NCI-H2227 (cell line): ENCODE results near the gene OVOL1.
"Not testable (repeated sequence)": the region's sequence is repeated elsewhere in the genome, so short reads cannot be mapped to it uniquely, and the experiment has no call there.

Experiments
- DNase-seq: peaks from one replicate; lab custom pipeline; 2025; ENCODE audit not compliant: unreplicated experiment; lab: John Stamatoyannopoulos, UW

OVOL1 gene

GRCh38 chr11:65814131-65814985 lies 27.5 kb downstream of the OVOL1 start:
- DNase-seq = no peak

- no peak for DNase-seq
Observed at GRCh38 chr11:65814986-65815565, 28.2 kb downstream of the OVOL1 start.

- DNase-seq = no peak
Observed at GRCh38 chr11:65816696-65817095, 29.8 kb downstream of the OVOL1 start.

GRCh38 chr11:65817312-65817834 lies 30.5 kb downstream of the OVOL1 start:
- peak; percentile 45 for DNase-seq

GRCh38 chr11:65817835-65818680 lies 31.2 kb downstream of the OVOL1 start:
- peak; percentile 95 for DNase-seq

GRCh38 chr11:65821107-65821506 lies 34.2 kb downstream of the OVOL1 start:
- DNase-seq = peak; percentile 48

- no peak for DNase-seq
Observed at GRCh38 chr11:65822776-65823528, 36.1 kb downstream of the OVOL1 start.

- peak; percentile 42 for DNase-seq
Observed at GRCh38 chr11:65826984-65827735, 40.3 kb downstream of the OVOL1 start.

- no peak for DNase-seq
Observed at GRCh38 chr11:65829459-65829858, 42.6 kb downstream of the OVOL1 start.

GRCh38 chr11:65832231-65832630 lies 45.4 kb downstream of the OVOL1 start:
- DNase-seq = not testable (repeated sequence)

- peak; percentile 97 for DNase-seq
Observed at GRCh38 chr11:65833297-65834030, 46.6 kb downstream of the OVOL1 start, which contains the start of gene SNX32. TSS of gene SNX32 (plus strand) at chr11:65833963. CDS start at chr11:65834066, 103 bp downstream.

GRCh38 chr11:65834202-65834601 lies 47.3 kb downstream of the OVOL1 start:
- DNase-seq = no peak

- DNase-seq = no peak
Observed at GRCh38 chr11:65842144-65842543, 55.3 kb downstream of the OVOL1 start.

GRCh38 chr11:65843811-65844210 lies 56.9 kb downstream of the OVOL1 start:
- DNase-seq = no peak

GRCh38 chr11:65844231-65844872 lies 57.5 kb downstream of the OVOL1 start:
- DNase-seq = no peak
